HL-60 (cell line): Measurements from ENCODE around the gene BBS2.

Experiments
- GABPA ChIP-seq: IDR thresholded peaks from 2 replicates; pipeline ENCODE4 v1.6.1; 2012; ENCODE audit warnings: low read depth
- POLR2AphosphoS5 ChIP-seq: IDR thresholded peaks from 2 replicates; pipeline ENCODE4 v1.6.1; 2012; ENCODE audit warnings: low read depth
- REST ChIP-seq: IDR thresholded peaks from 2 replicates; pipeline ENCODE4 v1.6.1; 2012; ENCODE audit warnings: low read depth; ENCODE audit not compliant: insufficient replicate concordance
- SPI1 ChIP-seq: IDR thresholded peaks from 2 replicates; pipeline ENCODE4 v1.6.1; 2012; ENCODE audit warnings: low read depth, mild to moderate bottlenecking, borderline replicate concordance
- TF ChIP-seq, protein P1 (sequence below): IDR thresholded peaks from one replicate; pipeline ENCODE4 v1.5.1; 2011; ENCODE audit warnings: low read length, control low read depth, inconsistent platforms; ENCODE audit not compliant: insufficient read depth

DNA sequence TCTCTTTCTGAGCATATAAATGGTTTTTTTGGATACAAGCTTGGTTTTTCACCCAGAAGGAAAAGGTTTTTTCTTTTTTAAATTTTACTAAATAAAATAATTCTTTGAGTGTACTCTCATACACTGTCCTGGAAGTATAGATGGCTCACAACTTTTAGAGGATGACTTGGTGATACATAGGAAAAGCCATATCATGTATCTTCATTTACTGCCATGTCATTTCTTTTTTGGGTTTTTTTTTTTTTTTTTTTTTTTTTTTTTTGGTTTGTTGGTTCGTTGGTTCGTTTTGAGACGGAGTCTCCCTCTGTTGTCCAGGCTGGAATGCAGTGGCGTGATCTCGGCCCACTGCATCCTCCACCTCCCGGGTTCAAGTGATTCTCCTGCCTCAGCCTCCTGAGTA, 56.7 kb downstream of the BBS2 start:
- TF ChIP-seq, protein P1, sequence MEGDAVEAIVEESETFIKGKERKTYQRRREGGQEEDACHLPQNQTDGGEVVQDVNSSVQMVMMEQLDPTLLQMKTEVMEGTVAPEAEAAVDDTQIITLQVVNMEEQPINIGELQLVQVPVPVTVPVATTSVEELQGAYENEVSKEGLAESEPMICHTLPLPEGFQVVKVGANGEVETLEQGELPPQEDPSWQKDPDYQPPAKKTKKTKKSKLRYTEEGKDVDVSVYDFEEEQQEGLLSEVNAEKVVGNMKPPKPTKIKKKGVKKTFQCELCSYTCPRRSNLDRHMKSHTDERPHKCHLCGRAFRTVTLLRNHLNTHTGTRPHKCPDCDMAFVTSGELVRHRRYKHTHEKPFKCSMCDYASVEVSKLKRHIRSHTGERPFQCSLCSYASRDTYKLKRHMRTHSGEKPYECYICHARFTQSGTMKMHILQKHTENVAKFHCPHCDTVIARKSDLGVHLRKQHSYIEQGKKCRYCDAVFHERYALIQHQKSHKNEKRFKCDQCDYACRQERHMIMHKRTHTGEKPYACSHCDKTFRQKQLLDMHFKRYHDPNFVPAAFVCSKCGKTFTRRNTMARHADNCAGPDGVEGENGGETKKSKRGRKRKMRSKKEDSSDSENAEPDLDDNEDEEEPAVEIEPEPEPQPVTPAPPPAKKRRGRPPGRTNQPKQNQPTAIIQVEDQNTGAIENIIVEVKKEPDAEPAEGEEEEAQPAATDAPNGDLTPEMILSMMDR, result no peak
- TF ChIP-seq REST (no peak), POLR2AphosphoS5 (no peak), SPI1 (no peak), GABPA (no peak)
